B cell (primary cell): ENCODE data around the gene NOL4. TPM values are rescaled to one million over a fixed set of nuclear protein-coding genes. Genes with fewer than 3 reads are reported as not detected.

Source experiments
- ATAC-seq: fragments of 200-7000 bp; cut with Tn5 transposase; one replicate; pipeline ENCODE4 v1.10.0; 2021; ENCODE audit warnings: low read depth, mild to moderate bottlenecking, moderate number of reproducible peaks, moderate library complexity
- CTCF ChIA-PET: fragments of 350-600 bp; sonication (Branson Sonifier 250); formaldehyde crosslinking; loops from one replicate; lab custom pipeline; 2021; ENCODE audit warnings: antibody characterized with exemption, inconsistent platforms; lab: Charles Lee
- POLR2A ChIA-PET: fragments of 350-600 bp; sonication (Branson Sonifier 250); formaldehyde crosslinking; loops from one replicate; lab custom pipeline; 2021; ENCODE audit warnings: antibody characterized with exemption; lab: Charles Lee
- DNase-seq: peaks from one replicate; pipeline ENCODE4 v3.0.0; 2013
- H2AFZ ChIP-seq: 2 replicates; pipeline ENCODE4 v1.6.1; 2012; ENCODE audit warnings: mild to moderate bottlenecking, low read depth, low read length; ENCODE audit not compliant: insufficient read depth, poor library complexity, severe bottlenecking
- H3K27ac ChIP-seq, 2 donors: 1 replicate in 1 of 2; 2 replicates in 1 of 2; pipeline ENCODE4 v1.5.1; 2012 to 2013; ENCODE audit warnings: low read length in 2 of 2, mild to moderate bottlenecking in 2 of 2, moderate library complexity in 1 of 2
- H3K27me3 ChIP-seq, 4 experiments: fragments of 200-600 bp in 1 of 4; sonication (generic) in 1 of 4; replicated peaks in 1 of 4; 1 replicate in 2 of 4; 2 replicates in 2 of 4; pipeline versions ENCODE4 v1.6.1 to v1.7.0; 2013 to 2016; ENCODE audit warnings: low read length in 3 of 4, mild to moderate bottlenecking in 2 of 4, mixed read lengths in 1 of 4, moderate library complexity in 1 of 4; ENCODE audit not compliant: insufficient read depth in 4 of 4, control insufficient read depth in 3 of 4; ENCODE audit errors: control extremely low read depth in 1 of 4
- H3K36me3 ChIP-seq, 2 experiments: replicated peaks in 1 of 2; 1 replicate in 1 of 2; 2 replicates in 1 of 2; pipeline versions ENCODE4 v1.6.1 to v1.7.1; 2013; ENCODE audit warnings: low read length in 1 of 2; ENCODE audit not compliant: insufficient read depth in 2 of 2, control insufficient read depth in 1 of 2; ENCODE audit errors: control extremely low read depth in 1 of 2, extremely low read depth in 1 of 2
- H3K4me1 ChIP-seq, 2 donors: fragments of 200-600 bp in 1 of 2; sonication (generic) in 1 of 2; 1 replicate in 1 of 2; 2 replicates in 1 of 2; pipeline versions ENCODE4 v1.5.1 to v1.6.1; 2013 to 2017; ENCODE audit warnings: low read length in 2 of 2; ENCODE audit not compliant: control insufficient read depth in 2 of 2, insufficient read depth in 2 of 2
- H3K4me2 ChIP-seq: replicated peaks from 2 replicates; pipeline ENCODE3; 2012; ENCODE audit warnings: mild to moderate bottlenecking, low read depth, low read length; ENCODE audit not compliant: poor library complexity, severe bottlenecking
- H3K4me3 ChIP-seq, 5 experiments: fragments of 200-600 bp in 1 of 5; sonication (generic) in 1 of 5; 1 replicate in 3 of 5; 2 replicates in 2 of 5; pipeline versions ENCODE4 v1.5.1 to v1.7.0; 2011 to 2016; ENCODE audit warnings: low read length in 4 of 5, mild to moderate bottlenecking in 4 of 5, low read depth in 2 of 5, control low read depth in 1 of 5, moderate library complexity in 1 of 5; ENCODE audit not compliant: insufficient read depth in 1 of 5; ENCODE audit errors: control extremely low read depth in 1 of 5, extremely low read depth in 1 of 5
- H3K79me2 ChIP-seq: fragments of 200-600 bp; sonication (generic); one replicate; pipeline ENCODE4 v1.6.0; 2016; ENCODE audit warnings: low read length; ENCODE audit not compliant: control insufficient read depth, insufficient read depth
- H3K9ac ChIP-seq: fragments of 200-600 bp; sonication (generic); 2 replicates; pipeline ENCODE4 v1.6.1; 2017; ENCODE audit warnings: mild to moderate bottlenecking, low read length, moderate library complexity
- H3K9me3 ChIP-seq, 3 donors: one replicate each; pipeline versions ENCODE4 v1.6.1 to v1.7.1; 2013; ENCODE audit warnings: low read length in 2 of 3; ENCODE audit not compliant: control insufficient read depth in 2 of 3, insufficient read depth in 1 of 3; ENCODE audit errors: control extremely low read depth in 1 of 3
- H4K20me1 ChIP-seq: 2 replicates; pipeline ENCODE4 v1.6.0; 2012; ENCODE audit warnings: mild to moderate bottlenecking, low read length; ENCODE audit not compliant: insufficient read depth, control insufficient read depth, poor library complexity, severe bottlenecking
- H3K27ac Mint-ChIP-seq: one replicate; pipeline ENCODE4 v1.8.0; 2021; ENCODE audit warnings: mixed read lengths
- H3K27me3 Mint-ChIP-seq: one replicate; pipeline ENCODE4 v1.8.0; 2021; ENCODE audit warnings: mixed read lengths
- H3K4me1 Mint-ChIP-seq: one replicate; pipeline ENCODE4 v1.8.0; 2021; ENCODE audit warnings: mixed read lengths
- H3K4me3 Mint-ChIP-seq: one replicate; pipeline ENCODE4 v1.8.0; 2021; ENCODE audit warnings: mixed read lengths
- H3K9me3 Mint-ChIP-seq: one replicate; pipeline ENCODE4 v1.8.0; 2022; ENCODE audit warnings: mixed read lengths; ENCODE audit not compliant: insufficient read depth
- CTCF ChIP-seq: fragments of 200-600 bp; IDR thresholded peaks from one replicate; pipeline ENCODE4 v1.8.0; 2022; ENCODE audit warnings: antibody characterized with exemption, mild to moderate bottlenecking
- EZH2 ChIP-seq: IDR thresholded peaks from 2 replicates; pipeline ENCODE4 v1.6.1; 2012; ENCODE audit warnings: borderline replicate concordance, low read depth, mild to moderate bottlenecking, moderate library complexity, low read length; ENCODE audit not compliant: insufficient read depth, poor library complexity, severe bottlenecking
- WGBS: methylation state at CpG from one replicate; pipeline ENCODE4 v1.1.5; 2013; ENCODE audit warnings: missing lambda C conversion rate; ENCODE audit not compliant: insufficient coverage; 5-methylcytosine and 5-hydroxymethylcytosine counted together
- intact Hi-C: fragments of 100-400 bp; cut with micrococcal nuclease; formaldehyde crosslinking; loops from one replicate; pipeline ENCODE4 v1.10.0; 2022
- polyA plus RNA-seq: library from polyadenylated mRNA; depleted of rRNA; stranded (reverse); fragments of >200 nt; gene quantifications from 2 replicates; pipeline ENCODE4 v1.2.3, GENCODE V29; 2012
- total RNA-seq, 2 donors: library from RNA; stranded (reverse); fragments of 120-200 nt in 1 of 2; gene quantifications; 1 replicate in 1 of 2; 2 replicates in 1 of 2; pipeline versions ENCODE4 v1.2.3 to v1.2.4, GENCODE V29; 2013 to 2022

The NOL4 gene
- total and polyA plus RNA-seq, 2 donors (not counting 1 experiment from before 2014, with no cell fraction given), result not detected

DNA sequence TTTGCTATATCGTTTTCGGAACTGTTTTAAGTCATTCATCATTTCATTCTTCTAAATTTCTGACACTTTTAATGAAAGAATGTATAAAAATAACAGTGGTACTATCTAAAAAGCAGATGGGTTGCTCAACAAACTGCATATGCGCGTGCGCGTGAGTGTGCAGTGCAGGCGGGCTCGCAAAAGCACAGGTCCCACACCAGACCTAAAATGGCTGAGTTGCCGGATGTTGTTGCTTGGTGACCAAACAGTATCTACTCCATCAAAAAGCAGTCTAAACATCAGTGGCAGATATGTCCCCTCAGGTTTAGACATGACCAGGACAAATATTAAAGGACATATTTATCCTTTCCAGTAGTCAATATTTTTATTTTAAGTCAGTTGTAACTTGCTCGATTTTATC lies 5.1 kb downstream of the NOL4 start:
- H4K20me1 ChIP-seq, result no peaks in the 10 kb centered on the region
- peaks cover 0 to 17% (median 0%) of the 10 kb centered on the region in 3 donors for H3K9me3 ChIP-seq
- no peak overlapping the region for H2AFZ ChIP-seq
- no peak overlapping the region for H3K4me3 Mint-ChIP-seq
- intact Hi-C loops, result no loop called here
- H3K4me2 ChIP-seq, result no peak overlapping the region
- TF ChIP-seq EZH2 (no peak), CTCF (no peak)
- peaks cover 46% of the 10 kb centered on the region for H3K27me3 Mint-ChIP-seq
- H3K4me1 ChIP-seq, result no peaks in the 10 kb centered on the region
- H3K9me3 Mint-ChIP-seq, result no peaks in the 10 kb centered on the region
- H3K9ac ChIP-seq, result no peak overlapping the region
- H3K4me1 Mint-ChIP-seq, result peaks cover 3% of the 10 kb centered on the region
- H3K79me2 ChIP-seq, result no peaks in the 10 kb centered on the region
- no peak overlapping the region for H3K4me3 ChIP-seq
- DNase-seq (no peak), ATAC-seq (no peak)
- H3K36me3 ChIP-seq, result no peaks in the 10 kb centered on the region
- ChIA-PET CTCF (no interaction called here), POLR2A (no interaction called here)
- H3K27me3 ChIP-seq, result peaks cover 0 to 27% (median 8%) of the 10 kb centered on the region in 4 experiments
- H3K27ac Mint-ChIP-seq, result no peak overlapping the region
- WGBS, result 95% methylated on average over 7 of the region's 10 CpGs
- H3K27ac ChIP-seq, result no peak overlapping the region

DNA sequence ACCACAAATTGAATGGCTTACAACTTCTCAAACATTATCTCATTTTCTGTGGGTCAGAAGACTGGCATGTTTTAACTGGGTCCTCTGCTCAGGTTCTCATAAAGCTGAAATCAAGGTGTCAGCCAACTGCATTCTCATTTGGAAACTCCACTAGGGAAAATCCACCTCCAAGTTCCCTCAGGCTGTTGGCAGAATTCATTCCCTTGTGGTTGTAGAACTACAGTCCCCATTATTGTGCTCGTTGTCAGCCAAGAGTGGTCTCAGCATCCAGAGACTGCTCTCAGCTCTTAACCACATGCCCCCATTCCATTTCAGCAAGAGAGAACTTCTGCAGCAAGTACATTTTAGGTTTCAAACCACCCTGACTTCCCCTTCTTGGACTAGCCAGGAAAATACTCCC lies 12.2 kb downstream of the NOL4 start:
- Histone ChIP-seq H3K4me1 (no peaks in the 10 kb centered on the region), H3K4me3 (no peak overlapping the region), H3K9me3 (no peaks in the 10 kb centered on the region), H3K4me2 (no peak overlapping the region), H4K20me1 (no peaks in the 10 kb centered on the region), H3K36me3 (no peaks in the 10 kb centered on the region), H3K27ac (no peak overlapping the region), H2AFZ (no peak overlapping the region), H3K79me2 (no peaks in the 10 kb centered on the region), H3K27me3 (no peaks in the 10 kb centered on the region), H3K9ac (no peak overlapping the region)
- ATAC-seq (no peak), DNase-seq (no peak)
- ChIA-PET CTCF (no interaction called here), POLR2A (no interaction called here)
- Mint-ChIP-seq H3K27ac (no peak overlapping the region), H3K4me1 (no peaks in the 10 kb centered on the region), H3K4me3 (no peak overlapping the region), H3K27me3 (no peaks in the 10 kb centered on the region), H3K9me3 (no peaks in the 10 kb centered on the region)
- intact Hi-C loops, result no loop called here
- WGBS, result 57% methylated on average over 1 of the region's 1 CpG
- TF ChIP-seq CTCF (no peak), EZH2 (no peak)
